Lower leg skin (tissue), 3 donors: ENCODE results near the gene GRID2.

Experiments used
- CTCF ChIP-seq, 3 donors: fragments of 450-650 bp; IDR thresholded peaks; one replicate each; pipeline ENCODE4 v1.5.1; 2016; ENCODE audit warnings: antibody characterized with exemption in 3 of 3, mild to moderate bottlenecking in 3 of 3, moderate library complexity in 2 of 3
- POLR2A ChIP-seq, 2 donors: fragments of 450-650 bp; IDR thresholded peaks; one replicate each; pipeline ENCODE4 v1.6.1; 2016 to 2017; ENCODE audit warnings: antibody characterized with exemption in 2 of 2, mild to moderate bottlenecking in 1 of 2, moderate library complexity in 1 of 2

- TF ChIP-seq CTCF (IDR thresholded peaks at IDR 0.05) (no peak), POLR2A (IDR thresholded peaks at IDR 0.05) (no peak)
Measured at GRCh38 chr4:92528541-92528940, 224.8 kb downstream of the GRID2 start.
